RWPE1 (cell line): ENCODE measurements around the gene LRRN2.
"Not testable (repeated sequence)": the region's sequence is repeated elsewhere in the genome, so short reads cannot be mapped to it uniquely, and the experiment has no call there.

Source experiments
- CTCF ChIA-PET: fragments of 350-600 bp; sonication (Branson Sonifier 250); formaldehyde crosslinking; extraction: SDS; loops from one replicate; lab custom pipeline; 2021; lab: Yijun Ruan, JAX
- POLR2A ChIA-PET: fragments of 400-600 bp; formaldehyde crosslinking; extraction: SDS; loops from one replicate; lab custom pipeline; 2020; ENCODE audit warnings: antibody characterized with exemption; ENCODE audit not compliant: low non-redundant PET; lab: Yijun Ruan, JAX
- DNase-seq: peaks from one replicate; pipeline ENCODE4 v3.0.0; 2012; ENCODE audit warnings: low spot score
- H3K27ac ChIP-seq: fragments of 450-650 bp; 2 replicates; pipeline ENCODE4 v1.5.1; 2017
- CTCF ChIP-seq: fragments of 450-650 bp; conservative IDR thresholded peaks from 2 replicates; pipeline ENCODE4 v1.5.1; 2017; ENCODE audit warnings: low read depth, mild to moderate bottlenecking

Gene LRRN2

GRCh38 chr1:204696606-204697005 is 11.1 kb upstream of the LRRN2 start:
- CTCF ChIA-PET: interaction anchor here (1.6 kb wide), 1 partner anchor 50 kb away, joined by 4 read pairs; no protein-coding TSS in a partner anchor
- no peak overlapping the region for H3K27ac ChIP-seq
- POLR2A ChIA-PET: no interaction called here
- no peak for TF ChIP-seq CTCF
- DNase-seq: no peak

GRCh38 chr1:204695692-204696091 is 10.2 kb upstream of the LRRN2 start:
- CTCF ChIA-PET: interaction anchor here (0.5 to 1.5 kb wide), 3 partner anchors 51 to 1430 kb away, joined by 3 to 8 read pairs (median 4); no protein-coding TSS in a partner anchor
- no peak overlapping the region for H3K27ac ChIP-seq
- no peak for TF ChIP-seq CTCF
- POLR2A ChIA-PET: no interaction called here
- no peak for DNase-seq

GRCh38 chr1:204694145-204694544 is 8.6 kb upstream of the LRRN2 start:
- no peak for TF ChIP-seq CTCF
- no peak for DNase-seq
- ChIA-PET CTCF (interaction anchor here (0.7 to 0.9 kb wide), 2 partner anchors 13 to 38 kb away, joined by 3 read pairs; no protein-coding TSS in a partner anchor), POLR2A (no interaction called here)
- no peak overlapping the region for H3K27ac ChIP-seq

GRCh38 chr1:204692841-204693356 is 7.4 kb upstream of the LRRN2 start:
- DNase-seq: no peak
- no peak for TF ChIP-seq CTCF
- no peak overlapping the region for H3K27ac ChIP-seq
- ChIA-PET POLR2A (no interaction called here), CTCF (interaction anchor here (0.6 to 1.5 kb wide), 2 partner anchors 54 to 277 kb away, joined by 7 to 10 read pairs; no protein-coding TSS in a partner anchor)

GRCh38 chr1:204692325-204692840 is 6.8 kb upstream of the LRRN2 start:
- TF ChIP-seq CTCF: no peak
- CTCF ChIA-PET: interaction anchor here (0.6 to 1.5 kb wide), 5 partner anchors 15 to 277 kb away, joined by 3 to 10 read pairs (median 3); no protein-coding TSS in a partner anchor
- POLR2A ChIA-PET: no interaction called here
- no peak overlapping the region for H3K27ac ChIP-seq
- DNase-seq: no peak

DNA sequence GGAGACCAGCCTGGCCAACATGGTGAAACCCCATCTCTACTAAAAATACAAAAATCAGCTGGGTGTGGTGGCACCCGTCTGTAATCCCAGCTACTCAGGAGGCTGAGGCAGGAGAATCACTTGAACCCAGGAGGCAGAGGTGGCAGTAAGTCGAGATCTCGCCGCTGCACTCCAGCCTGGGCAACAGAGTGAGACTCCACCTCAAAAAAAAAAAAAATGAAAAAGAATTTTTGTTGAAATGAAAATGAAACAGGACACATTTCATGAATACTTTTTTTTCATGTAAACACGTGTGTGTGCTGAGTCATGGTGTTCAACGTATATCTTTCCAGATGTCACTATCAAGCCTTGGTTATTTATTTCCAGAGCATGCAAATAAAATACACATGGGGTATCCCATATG is 5.8 kb upstream of the LRRN2 start:
- H3K27ac ChIP-seq, POLR2A ChIA-PET, DNase-seq: not testable (repeated sequence)
- CTCF ChIA-PET: interaction anchor here (0.9 kb wide), 1 partner anchor 14 kb away, joined by 3 read pairs; no protein-coding TSS in a partner anchor

DNA sequence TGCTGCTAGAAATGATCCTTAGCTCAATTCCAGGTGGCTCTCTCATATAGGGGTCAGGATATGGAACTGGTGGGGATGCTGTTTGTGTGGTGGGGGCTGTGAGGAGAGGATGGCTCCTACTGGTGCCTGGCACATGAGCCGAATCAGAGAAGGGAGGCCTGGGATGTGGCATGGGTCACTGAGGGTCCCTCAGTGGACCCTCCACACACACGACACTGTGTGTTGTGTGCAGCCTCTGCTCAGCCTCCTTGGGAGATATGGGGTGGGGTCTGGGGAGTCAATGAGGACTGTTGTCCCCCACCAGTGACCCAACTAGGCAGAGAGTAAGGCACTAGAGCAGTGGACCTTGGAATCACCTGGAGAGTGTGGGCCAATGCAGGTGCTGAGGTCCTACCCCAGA is 3.2 kb upstream of the LRRN2 start:
- no peak overlapping the region for H3K27ac ChIP-seq
- no peak for TF ChIP-seq CTCF
- ChIA-PET CTCF (interaction anchor here (0.5 to 1.9 kb wide), 3 partner anchors 58 to 160 kb away, joined by 3 to 9 read pairs (median 6); no protein-coding TSS in a partner anchor), POLR2A (no interaction called here)
- no peak for DNase-seq
